GM12878 (cell line): Measurements from ENCODE around the gene PTEN. TPM values are rescaled to one million over a fixed set of nuclear protein-coding genes. Genes with fewer than 3 reads are reported as not detected.

ENCODE experiments used
- ATAC-seq: fragments of 200-7000 bp; cut with Tn5 transposase; 3 replicates; pipeline ENCODE4 v1.9.1; 2020; ENCODE audit warnings: mild to moderate bottlenecking, moderate library complexity
- BruUV-seq: library from RNA; stranded (reverse); fragments of 400-500 nt; replicated peaks from 2 replicates; lab custom pipeline; 2021; lab: Mats Ljungman, UMichigan
- CTCF ChIA-PET: fragments of 300-600 bp; sonication (Branson Sonifier 250); formaldehyde crosslinking; extraction: SDS; loops from one replicate; lab custom pipeline; 2021; ENCODE audit warnings: inconsistent platforms; lab: Yijun Ruan, JAX
- POLR2A ChIA-PET: fragments of 350-600 bp; formaldehyde crosslinking; extraction: SDS; loops from one replicate; lab custom pipeline; 2021; ENCODE audit warnings: inconsistent platforms; lab: Charles Lee
- RAD21 ChIA-PET: fragments of 300-600 bp; sonication (Branson Sonifier 250); formaldehyde crosslinking; loops from one replicate; lab custom pipeline; 2023; ENCODE audit warnings: antibody characterized with exemption; ENCODE audit not compliant: unreplicated experiment; lab: Charles Lee
- SMC1A ChIA-PET: fragments of 300-600 bp; sonication (Branson Sonifier 250); formaldehyde crosslinking; loops from one replicate; lab custom pipeline; 2023; ENCODE audit not compliant: unreplicated experiment, uncharacterized antibody; lab: Charles Lee
- DNase-seq: peaks from one replicate; pipeline ENCODE4 v3.0.0-alpha.2; 2011; ENCODE audit warnings: low read depth, low spot score
- FAIRE-seq: peaks from 3 replicates; lab custom pipeline; 2011; peaks lifted over from hg19 to GRCh38; lab: Jason Lieb, UNC
- H2AFZ ChIP-seq: 2 replicates; pipeline ENCODE4 v1.6.0; 2011; ENCODE audit warnings: low read depth, low read length, control low read depth; ENCODE audit not compliant: control insufficient read depth
- H3K27ac ChIP-seq: 2 replicates; pipeline ENCODE4 v1.5.1; 2011; ENCODE audit warnings: control low read depth; ENCODE audit not compliant: control insufficient read depth, insufficient read depth
- H3K27me3 ChIP-seq, 2 experiments: replicated peaks in 1 of 2; 2 replicates each; pipeline versions ENCODE4 v1.6.0 to v1.6.1; 2011; ENCODE audit warnings: low read length in 1 of 2; ENCODE audit not compliant: control insufficient read depth in 2 of 2, insufficient read depth in 2 of 2
- H3K36me3 ChIP-seq, 2 experiments: 2 replicates each; pipeline ENCODE4 v1.5.1; 2011; ENCODE audit warnings: low read length in 1 of 2; ENCODE audit not compliant: control insufficient read depth in 2 of 2, insufficient read depth in 2 of 2
- H3K4me1 ChIP-seq: 2 replicates; pipeline ENCODE4 v1.6.1; 2011; ENCODE audit warnings: mild to moderate bottlenecking, low read length, moderate library complexity, mixed read lengths; ENCODE audit not compliant: control insufficient read depth, insufficient read depth
- H3K4me2 ChIP-seq: 2 replicates; pipeline ENCODE4 v1.6.0; 2011; ENCODE audit warnings: control low read depth; ENCODE audit not compliant: control insufficient read depth, insufficient read depth
- H3K4me3 ChIP-seq: fragments of 200-600 bp; sonication (generic); 2 replicates; pipeline ENCODE4 v1.5.1; 2016
- H3K79me2 ChIP-seq: 2 replicates; pipeline ENCODE4 v1.6.0; 2011; ENCODE audit warnings: low read length; ENCODE audit not compliant: control insufficient read depth, insufficient read depth
- H3K9ac ChIP-seq: 2 replicates; pipeline ENCODE4 v1.8.0; 2011; ENCODE audit warnings: low read length, control low read depth, mixed read lengths; ENCODE audit not compliant: control insufficient read depth, insufficient read depth
- H3K9me3 ChIP-seq: replicated peaks from 3 replicates; pipeline ENCODE4 v1.5.1; 2011; ENCODE audit warnings: mild to moderate bottlenecking, low read length; ENCODE audit not compliant: control insufficient read depth, insufficient read depth
- H4K20me1 ChIP-seq: 2 replicates; pipeline ENCODE4 v1.6.0; 2011; ENCODE audit not compliant: control insufficient read depth, insufficient read depth
- ASH2L ChIP-seq: fragments of 300-600, 200-600 bp; sonication (generic); IDR thresholded peaks from 2 replicates; pipeline ENCODE4 v1.6.1; 2017; ENCODE audit warnings: low read depth, mild to moderate bottlenecking, borderline replicate concordance
- BRCA1 ChIP-seq: IDR thresholded peaks from 2 replicates; pipeline ENCODE4 v1.6.1; 2011; ENCODE audit warnings: low read depth, low read length, improper control_type of control experiment
- DPF2 ChIP-seq: fragments of 450-650 bp; IDR thresholded peaks from 2 replicates; pipeline ENCODE4 v1.6.1; 2017; ENCODE audit warnings: mild to moderate bottlenecking
- ESRRA ChIP-seq: IDR thresholded peaks from 2 replicates; pipeline ENCODE4 v1.6.1; 2012; ENCODE audit warnings: mild to moderate bottlenecking, low read length, improper control_type of control experiment
- ETV6 ChIP-seq, 2 experiments: fragments of 450-650 bp in 1 of 2; IDR thresholded peaks in 1 of 2; conservative IDR thresholded peaks in 1 of 2; 2 replicates each; pipeline ENCODE4 v1.6.1; 2014; ENCODE audit warnings: antibody characterized with exemption in 1 of 2, borderline replicate concordance in 1 of 2, low read depth in 1 of 2, mild to moderate bottlenecking in 1 of 2, moderate library complexity in 1 of 2
- EZH2 ChIP-seq: IDR thresholded peaks from 2 replicates; pipeline ENCODE4 v1.6.1; 2012; ENCODE audit warnings: low read depth, mild to moderate bottlenecking, control low read depth, inconsistent platforms, low read length, borderline replicate concordance; ENCODE audit not compliant: control insufficient read depth
- FOS ChIP-seq: IDR thresholded peaks from 3 replicates; pipeline ENCODE4 v1.6.1; 2011; ENCODE audit warnings: borderline replicate concordance; ENCODE audit not compliant: insufficient read length; ENCODE audit errors: extremely low read depth
- JUNB ChIP-seq: IDR thresholded peaks from 2 replicates; pipeline ENCODE4 v1.6.1; 2016; ENCODE audit warnings: antibody characterized with exemption, mild to moderate bottlenecking
- NFYA ChIP-seq: IDR thresholded peaks from 2 replicates; pipeline ENCODE4 v1.6.1; 2011; ENCODE audit warnings: low read depth, mild to moderate bottlenecking, low read length, improper control_type of control experiment, borderline replicate concordance
- NFYB ChIP-seq: IDR thresholded peaks from 2 replicates; pipeline ENCODE4 v1.6.1; 2011; ENCODE audit warnings: low read depth, mild to moderate bottlenecking, low read length, improper control_type of control experiment, moderate library complexity; ENCODE audit not compliant: insufficient read depth
- SIN3A ChIP-seq: IDR thresholded peaks from 2 replicates; pipeline ENCODE4 v1.6.1; 2012; ENCODE audit warnings: low read depth, low read length, improper control_type of control experiment
- WGBS: methylation state at CpG from one replicate; pipeline ENCODE4 v1.1.6; 2016; ENCODE audit warnings: low lambda C conversion rate; ENCODE audit not compliant: insufficient replicate concordance, insufficient coverage; ENCODE audit errors: missing lambda C conversion rate; 5-methylcytosine and 5-hydroxymethylcytosine counted together
- in situ Hi-C: fragments of 300-500 bp; cut with MboI; formaldehyde crosslinking; loops from 9 replicates; pipeline ENCODE4 v1.14.3; 2018; ENCODE audit warnings: mixed read lengths
- intact Hi-C: fragments of 100-400 bp; cut with micrococcal nuclease; formaldehyde crosslinking; loops from one replicate; pipeline ENCODE4 v1.14.2; 2022; ENCODE audit not compliant: unreplicated experiment
- polyA plus RNA-seq, 11 experiments: library from polyadenylated mRNA; depleted of rRNA in 4 of 11; unstranded in 6 of 11; stranded (reverse) in 5 of 11; fragments of >200 nt; fragmentation: Nextera tagmentation in 4 of 11; fragmentation: Illumina TruSeq in 1 of 11; extraction: Ambion mirVana in 4 of 11; extraction: Trizol in 1 of 11; gene quantifications; 1 replicate in 1 of 11; 2 replicates in 10 of 11; pipeline versions ENCODE4 v1.2.1 to v1.2.3, GENCODE V29; 2011 to 2016; ENCODE audit warnings: inconsistent platforms in 2 of 11, missing spikeins in 2 of 11, low read depth in 1 of 11
- total RNA-seq, 4 experiments: library from RNA; depleted of rRNA in 3 of 4; stranded (reverse); fragments of >200 nt in 3 of 4; fragmentation: Illumina TruSeq in 1 of 4; extraction: Trizol in 1 of 4; gene quantifications; 2 replicates each; pipeline versions ENCODE4 v1.2.1 to v1.2.3, GENCODE V29; 2013 to 2021
- TF ChIP-seq, protein P1 (sequence below): fragments of 450-650 bp; IDR thresholded peaks from 2 replicates; pipeline ENCODE4 v1.6.1; 2017; ENCODE audit warnings: antibody characterized with exemption, mild to moderate bottlenecking, moderate library complexity
- TF ChIP-seq, protein P2 (sequence below): IDR thresholded peaks from 2 replicates; pipeline ENCODE4 v1.6.1; 2011; ENCODE audit warnings: borderline replicate concordance, low read depth, mild to moderate bottlenecking, moderate library complexity, low read length; ENCODE audit not compliant: insufficient read depth, poor library complexity, severe bottlenecking

Gene PTEN
- total and polyA plus RNA-seq, 10 of the 15 experiments (the other 5 are each of a cell fraction or from before 2014, with no cell fraction given), result 26.1 to 175 (median 58.1) TPM

DNA sequence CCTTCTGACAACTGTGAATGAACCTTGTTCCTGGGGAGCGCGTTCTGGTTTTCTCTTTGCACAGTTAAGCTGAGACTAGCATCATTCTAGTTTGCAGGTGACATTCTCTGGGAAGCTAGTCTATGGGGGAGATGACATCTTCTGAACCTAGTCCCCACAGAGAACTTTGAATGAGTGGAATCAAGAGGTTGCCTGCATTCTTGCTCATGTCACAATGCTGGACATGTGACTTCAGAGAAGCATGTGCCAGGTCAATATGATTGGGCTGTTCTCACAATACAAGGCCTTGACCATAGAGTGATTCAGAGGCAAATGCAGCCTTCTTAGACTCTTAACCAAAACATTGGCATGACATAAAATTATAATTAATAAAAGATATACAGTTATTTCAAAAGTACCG is 22.2 kb upstream of the PTEN start (continued):
- TF ChIP-seq, protein P1, sequence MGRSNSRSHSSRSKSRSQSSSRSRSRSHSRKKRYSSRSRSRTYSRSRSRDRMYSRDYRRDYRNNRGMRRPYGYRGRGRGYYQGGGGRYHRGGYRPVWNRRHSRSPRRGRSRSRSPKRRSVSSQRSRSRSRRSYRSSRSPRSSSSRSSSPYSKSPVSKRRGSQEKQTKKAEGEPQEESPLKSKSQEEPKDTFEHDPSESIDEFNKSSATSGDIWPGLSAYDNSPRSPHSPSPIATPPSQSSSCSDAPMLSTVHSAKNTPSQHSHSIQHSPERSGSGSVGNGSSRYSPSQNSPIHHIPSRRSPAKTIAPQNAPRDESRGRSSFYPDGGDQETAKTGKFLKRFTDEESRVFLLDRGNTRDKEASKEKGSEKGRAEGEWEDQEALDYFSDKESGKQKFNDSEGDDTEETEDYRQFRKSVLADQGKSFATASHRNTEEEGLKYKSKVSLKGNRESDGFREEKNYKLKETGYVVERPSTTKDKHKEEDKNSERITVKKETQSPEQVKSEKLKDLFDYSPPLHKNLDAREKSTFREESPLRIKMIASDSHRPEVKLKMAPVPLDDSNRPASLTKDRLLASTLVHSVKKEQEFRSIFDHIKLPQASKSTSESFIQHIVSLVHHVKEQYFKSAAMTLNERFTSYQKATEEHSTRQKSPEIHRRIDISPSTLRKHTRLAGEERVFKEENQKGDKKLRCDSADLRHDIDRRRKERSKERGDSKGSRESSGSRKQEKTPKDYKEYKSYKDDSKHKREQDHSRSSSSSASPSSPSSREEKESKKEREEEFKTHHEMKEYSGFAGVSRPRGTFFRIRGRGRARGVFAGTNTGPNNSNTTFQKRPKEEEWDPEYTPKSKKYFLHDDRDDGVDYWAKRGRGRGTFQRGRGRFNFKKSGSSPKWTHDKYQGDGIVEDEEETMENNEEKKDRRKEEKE, result no peak
- TF ChIP-seq ESRRA (no peak), NFYB (no peak)
- TF ChIP-seq, protein P2, sequence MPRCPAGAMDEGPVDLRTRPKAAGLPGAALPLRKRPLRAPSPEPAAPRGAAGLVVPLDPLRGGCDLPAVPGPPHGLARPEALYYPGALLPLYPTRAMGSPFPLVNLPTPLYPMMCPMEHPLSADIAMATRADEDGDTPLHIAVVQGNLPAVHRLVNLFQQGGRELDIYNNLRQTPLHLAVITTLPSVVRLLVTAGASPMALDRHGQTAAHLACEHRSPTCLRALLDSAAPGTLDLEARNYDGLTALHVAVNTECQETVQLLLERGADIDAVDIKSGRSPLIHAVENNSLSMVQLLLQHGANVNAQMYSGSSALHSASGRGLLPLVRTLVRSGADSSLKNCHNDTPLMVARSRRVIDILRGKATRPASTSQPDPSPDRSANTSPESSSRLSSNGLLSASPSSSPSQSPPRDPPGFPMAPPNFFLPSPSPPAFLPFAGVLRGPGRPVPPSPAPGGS, result no peak

DNA sequence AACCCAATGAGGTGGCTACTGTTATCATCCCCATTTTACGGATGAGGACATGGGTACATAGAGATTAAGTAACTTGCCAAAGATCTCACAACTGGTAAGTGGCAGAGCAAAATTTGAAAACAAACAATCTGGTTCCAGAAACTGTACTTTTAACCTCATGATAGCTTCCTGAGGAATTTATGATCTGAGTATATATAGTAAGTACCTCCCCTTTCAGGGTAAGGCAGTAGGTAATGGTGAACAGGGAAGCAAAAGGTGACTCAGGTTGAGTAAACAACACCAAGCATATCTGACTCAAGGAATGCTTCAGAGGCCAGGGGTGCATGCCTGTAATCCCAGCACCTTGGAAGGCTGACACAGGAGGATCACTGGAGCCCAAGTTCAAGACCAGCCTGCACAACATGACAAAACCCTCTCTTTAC is 21.2 kb upstream of the PTEN start:
- RAD21 ChIA-PET, result interaction anchor here (1.1 kb wide), 1 partner anchor 545 kb away, joined by 3 read pairs; no protein-coding TSS in a partner anchor
- SMC1A ChIA-PET, result interaction anchor here (1.5 to 1.7 kb wide), 2 partner anchors 13 to 23 kb away, joined by 6 read pairs; no protein-coding TSS in a partner anchor
- Histone ChIP-seq H3K27me3 (no peaks in the 10 kb centered on the region), H3K4me3 (no peak overlapping the region), H3K36me3 (no peaks in the 10 kb centered on the region), H3K79me2 (no peaks in the 10 kb centered on the region), H3K4me2 (no peak overlapping the region), H4K20me1 (no peaks in the 10 kb centered on the region), H3K9ac (no peak overlapping the region), H2AFZ (no peak overlapping the region; the same call in 1 of the 2 replicates), H3K4me1 (peaks cover 7% of the 10 kb centered on the region), H3K27ac (peak overlapping the region; percentile 14), H3K9me3 (no peaks in the 10 kb centered on the region; the same call in 2 of the 3 replicates)
- BruUV-seq, result no TSS peak
- intact Hi-C loops, result no loop called here
- ATAC-seq (no peak), DNase-seq (no peak), FAIRE-seq (no peak)
- CTCF ChIA-PET, result interaction anchor here (0.9 to 1.6 kb wide), 3 partner anchors 10 to 17 kb away, joined by 3 to 5 read pairs (median 4); no protein-coding TSS in a partner anchor
- in situ Hi-C loops, result no loop called here
- WGBS, result 92% methylated on average over 1 of the region's 1 CpG
- TF ChIP-seq FOS (no peak), DPF2 (no peak), EZH2 (no peak), ETV6 (conservative IDR thresholded peaks at IDR 0.05 in 1 of 2, IDR thresholded peaks at IDR 0.05 in 1 of 2; ENCODE audit: borderline replicate concordance in 1 of 2, low read depth in 1 of 2) (no peak), ASH2L (no peak), SIN3A (no peak), JUNB (no peak), BRCA1 (no peak), NFYA (no peak)
- POLR2A ChIA-PET, result interaction anchor here (0.7 kb wide), 1 partner anchor 213 kb away, joined by 4 read pairs; no protein-coding TSS in a partner anchor
